MM.1S (cell line): Measurements from ENCODE around the gene PYGO1.

ENCODE experiments used
- DNase-seq: peaks from one replicate; pipeline ENCODE4 v3.0.0-alpha.2; 2015
- H2AFZ ChIP-seq: fragments of 300-600 bp; sonication (generic); 2 replicates; pipeline ENCODE4 v1.6.0; 2016; ENCODE audit warnings: antibody characterized with exemption, low read length
- H3F3A ChIP-seq: fragments of 300-600 bp; sonication (generic); 2 replicates; pipeline ENCODE4 v1.6.1; 2016; ENCODE audit warnings: mild to moderate bottlenecking, antibody characterized with exemption, low read length, moderate library complexity, mixed read lengths; ENCODE audit not compliant: insufficient read depth
- H3K27ac ChIP-seq: fragments of 300-600 bp; sonication (generic); 2 replicates; pipeline ENCODE4 v1.5.1; 2016; ENCODE audit warnings: mild to moderate bottlenecking, low read length
- H3K27me3 ChIP-seq: fragments of 300-600 bp; sonication (generic); replicated peaks from 2 replicates; pipeline ENCODE4 v1.6.0; 2016; ENCODE audit warnings: low read length; ENCODE audit not compliant: insufficient read depth
- H3K36me3 ChIP-seq: fragments of 300-600 bp; sonication (generic); replicated peaks from 2 replicates; pipeline ENCODE4 v1.6.1; 2016; ENCODE audit warnings: mild to moderate bottlenecking, low read length, mixed read lengths; ENCODE audit not compliant: insufficient read depth
- H3K4me1 ChIP-seq: fragments of 300-600 bp; sonication (generic); 2 replicates; pipeline ENCODE4 v1.6.1; 2016; ENCODE audit warnings: low read length, mixed read lengths
- H3K4me2 ChIP-seq: fragments of 300-600 bp; sonication (generic); 2 replicates; pipeline ENCODE4 v1.6.0; 2016; ENCODE audit warnings: low read depth, low read length
- H3K4me3 ChIP-seq: fragments of 300-600 bp; sonication (generic); 2 replicates; pipeline ENCODE4 v1.5.1; 2016; ENCODE audit warnings: low read length, mixed read lengths
- H3K79me2 ChIP-seq: fragments of 300-600 bp; sonication (generic); 2 replicates; pipeline ENCODE4 v1.6.1; 2016; ENCODE audit warnings: mixed run types, low read length, mixed read lengths
- H3K9ac ChIP-seq: fragments of 300-600 bp; sonication (generic); 2 replicates; pipeline ENCODE4 v1.6.1; 2016; ENCODE audit warnings: low read length, mixed read lengths
- H3K9me2 ChIP-seq: fragments of 300-600 bp; sonication (generic); replicated peaks from 2 replicates; pipeline ENCODE4 v1.6.1; 2016; ENCODE audit warnings: mild to moderate bottlenecking, low read length, mixed read lengths; ENCODE audit not compliant: insufficient read depth
- H3K9me3 ChIP-seq: fragments of 300-600 bp; sonication (generic); replicated peaks from 2 replicates; pipeline ENCODE4 v1.6.1; 2016; ENCODE audit warnings: mild to moderate bottlenecking, low read length, mixed read lengths; ENCODE audit not compliant: insufficient read depth
- H4K20me1 ChIP-seq: fragments of 300-600 bp; sonication (generic); 2 replicates; pipeline ENCODE4 v1.6.1; 2016; ENCODE audit warnings: mild to moderate bottlenecking, low read length, moderate library complexity, mixed read lengths; ENCODE audit not compliant: insufficient read depth
- CTCF ChIP-seq: fragments of 300-600 bp; sonication (generic); IDR thresholded peaks from 2 replicates; pipeline ENCODE4 v1.5.1; 2016; ENCODE audit warnings: antibody characterized with exemption, low read length, mixed read lengths
- EZH2 ChIP-seq: fragments of 300-600 bp; sonication (generic); optimal IDR thresholded peaks from 2 replicates; pipeline ENCODE3; 2017; ENCODE audit warnings: low read depth, mild to moderate bottlenecking, antibody characterized with exemption, low read length, mixed read lengths
- EZH2phosphoT487 ChIP-seq: fragments of 300-600 bp; sonication (generic); IDR thresholded peaks from 2 replicates; pipeline ENCODE4 v1.6.1; 2018; ENCODE audit warnings: antibody characterized with exemption, low read length

Gene PYGO1

DNA sequence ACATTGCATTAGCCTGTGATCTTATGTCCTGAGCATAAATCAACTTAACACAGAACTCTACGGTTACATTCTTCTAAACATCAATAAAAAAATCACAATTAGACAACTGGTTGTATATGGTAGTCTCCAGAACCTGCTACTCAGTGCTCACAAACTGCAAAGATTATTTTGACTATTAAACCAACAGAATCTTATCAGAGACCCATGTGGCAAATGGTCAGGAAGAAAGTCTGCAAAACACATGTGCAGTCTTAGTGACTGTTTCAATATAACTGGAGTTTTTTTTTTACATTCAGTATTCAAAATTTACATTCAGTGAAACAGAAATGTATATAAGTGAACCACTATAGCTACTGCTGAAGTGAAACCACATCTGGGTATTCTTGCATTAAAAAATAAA, 27.3 kb upstream of the PYGO1 start:
- no peaks in the 10 kb centered on the region for H3K27me3 ChIP-seq
- no peaks in the 10 kb centered on the region for H3K9me3 ChIP-seq
- H4K20me1 ChIP-seq: no peaks in the 10 kb centered on the region
- TF ChIP-seq EZH2: no peak
- TF ChIP-seq EZH2phosphoT487: no peak
- TF ChIP-seq CTCF: no peak
- no peak overlapping the region for H3K27ac ChIP-seq
- no peak for DNase-seq
- H3K4me3 ChIP-seq: no peak overlapping the region
- no peaks in the 10 kb centered on the region for H3K4me1 ChIP-seq
- no peak overlapping the region for H3K4me2 ChIP-seq
- H2AFZ ChIP-seq: no peak overlapping the region
- H3F3A ChIP-seq: no peaks in the 10 kb centered on the region
- H3K9me2 ChIP-seq: no peaks in the 10 kb centered on the region
- no peak overlapping the region for H3K9ac ChIP-seq
- H3K79me2 ChIP-seq: no peaks in the 10 kb centered on the region
- no peaks in the 10 kb centered on the region for H3K36me3 ChIP-seq

DNA sequence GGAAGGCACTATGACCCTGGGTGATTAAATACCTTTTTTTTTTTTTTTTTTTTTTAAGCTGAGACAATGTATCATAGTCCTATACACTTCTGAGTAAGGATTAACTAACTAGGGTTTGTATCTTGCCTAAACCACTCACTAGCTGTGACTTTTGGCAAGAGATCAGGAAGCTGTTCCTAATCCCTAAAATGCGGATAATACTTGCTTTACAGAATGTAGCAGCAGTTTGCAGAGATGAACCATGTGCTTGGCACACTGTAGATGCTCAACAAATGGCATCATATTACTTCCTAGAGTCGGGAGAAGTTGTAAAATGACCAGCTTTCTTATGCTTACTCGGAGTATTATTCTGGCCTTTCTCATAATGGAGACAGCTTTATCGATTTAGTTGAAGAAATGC, 25.6 kb upstream of the PYGO1 start:
- Histone ChIP-seq H3K4me2 (no peak overlapping the region), H3K79me2 (no peaks in the 10 kb centered on the region), H3K27me3 (no peaks in the 10 kb centered on the region), H3K9me3 (no peaks in the 10 kb centered on the region), H2AFZ (no peak overlapping the region), H3K4me3 (no peak overlapping the region), H4K20me1 (no peaks in the 10 kb centered on the region), H3K27ac (no peak overlapping the region), H3K36me3 (no peaks in the 10 kb centered on the region), H3K9me2 (no peaks in the 10 kb centered on the region), H3K9ac (no peak overlapping the region), H3K4me1 (no peaks in the 10 kb centered on the region), H3F3A (no peaks in the 10 kb centered on the region)
- no peak for TF ChIP-seq CTCF
- no peak for DNase-seq

DNA sequence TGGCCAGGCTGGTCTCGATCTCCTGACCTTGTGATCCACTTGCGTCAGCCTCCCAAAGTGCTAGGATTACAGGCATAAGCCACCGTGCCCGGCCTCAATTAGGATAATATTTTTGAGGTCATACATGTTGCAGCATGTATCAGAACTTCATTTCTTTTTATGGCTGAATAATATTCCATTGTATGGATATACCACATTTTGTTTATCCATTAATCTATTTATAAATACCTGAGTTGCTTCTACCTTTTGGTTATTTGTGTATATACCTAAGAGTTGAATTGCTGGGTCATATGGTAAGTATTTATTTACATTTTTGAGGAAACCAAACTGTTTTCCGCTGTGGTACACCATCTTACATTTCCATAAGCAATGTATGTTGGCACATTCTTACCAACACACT, 18.1 kb upstream of the PYGO1 start:
- no peaks in the 10 kb centered on the region for H3K4me1 ChIP-seq
- H3K27ac ChIP-seq: no peak overlapping the region
- no peaks in the 10 kb centered on the region for H3F3A ChIP-seq
- no peak overlapping the region for H3K4me2 ChIP-seq
- no peak for DNase-seq
- no peaks in the 10 kb centered on the region for H3K9me3 ChIP-seq
- no peaks in the 10 kb centered on the region for H4K20me1 ChIP-seq
- no peak overlapping the region for H2AFZ ChIP-seq
- no peaks in the 10 kb centered on the region for H3K9me2 ChIP-seq
- H3K36me3 ChIP-seq: no peaks in the 10 kb centered on the region
- no peak overlapping the region for H3K9ac ChIP-seq
- H3K79me2 ChIP-seq: no peaks in the 10 kb centered on the region
- no peaks in the 10 kb centered on the region for H3K27me3 ChIP-seq
- no peak overlapping the region for H3K4me3 ChIP-seq
- TF ChIP-seq EZH2phosphoT487: no peak
- no peak for TF ChIP-seq CTCF
- no peak for TF ChIP-seq EZH2

- Histone ChIP-seq H3K9ac (no peak overlapping the region), H4K20me1 (no peaks in the 10 kb centered on the region), H3K9me3 (no peaks in the 10 kb centered on the region), H3K9me2 (no peaks in the 10 kb centered on the region), H3K4me3 (no peak overlapping the region), H3K79me2 (no peaks in the 10 kb centered on the region), H3K36me3 (no peaks in the 10 kb centered on the region), H2AFZ (no peak overlapping the region), H3K27ac (no peak overlapping the region), H3K27me3 (no peaks in the 10 kb centered on the region), H3F3A (no peaks in the 10 kb centered on the region), H3K4me1 (no peaks in the 10 kb centered on the region), H3K4me2 (no peak overlapping the region)
- TF ChIP-seq CTCF (no peak), EZH2 (no peak), EZH2phosphoT487 (no peak)
- DNase-seq: no peak
Measured at GRCh38 chr15:55601374-55601773, 13.2 kb upstream of the PYGO1 start.
